ENCODE results near the gene FAM151A. TPM values are rescaled to one million over a fixed set of nuclear protein-coding genes. Genes with fewer than 3 reads are reported as not detected.

FAM151A gene
- not detected for total RNA-seq

GRCh38 chr1:54623216-54624007 lies at the start of gene FAM151A:
Gene FAM151A, minus strand, starts transcription at chr1:54623525. Its CDS starts 130 bp downstream, at chr1:54623395.
- H3K27me3 ChIP-seq (ENCODE audit: insufficient read depth, low read length): no peaks in the 10 kb centered on the region
- no peaks in the 10 kb centered on the region for H3K9me3 ChIP-seq (ENCODE audit: low read depth, low read length)
- no peak within 1 kb of the TSS for H3K4me3 ChIP-seq (ENCODE audit: low read length)
- no peaks in the 10 kb centered on the region for H3K4me1 ChIP-seq (ENCODE audit: insufficient read depth, low read length)

GRCh38 chr1:54671985-54672608 lies 48.8 kb upstream of the FAM151A start:
- Histone ChIP-seq H3K4me3 (ENCODE audit: low read length) (no peak overlapping the region), H3K4me1 (ENCODE audit: insufficient read depth, low read length) (no peaks in the 10 kb centered on the region), H3K27me3 (ENCODE audit: insufficient read depth, low read length) (no peaks in the 10 kb centered on the region), H3K9me3 (ENCODE audit: low read depth, low read length) (no peaks in the 10 kb centered on the region)

GRCh38 chr1:54668567-54668966 lies 45.2 kb upstream of the FAM151A start:
- Histone ChIP-seq H3K4me3 (ENCODE audit: low read length) (no peak overlapping the region), H3K9me3 (ENCODE audit: low read depth, low read length) (no peaks in the 10 kb centered on the region), H3K27me3 (ENCODE audit: insufficient read depth, low read length) (no peaks in the 10 kb centered on the region), H3K4me1 (ENCODE audit: insufficient read depth, low read length) (no peaks in the 10 kb centered on the region)

- H3K4me1 ChIP-seq (ENCODE audit: insufficient read depth, low read length): no peaks in the 10 kb centered on the region
- no peaks in the 10 kb centered on the region for H3K27me3 ChIP-seq (ENCODE audit: insufficient read depth, low read length)
- no peak overlapping the region for H3K4me3 ChIP-seq (ENCODE audit: low read length)
- H3K9me3 ChIP-seq (ENCODE audit: low read depth, low read length): no peaks in the 10 kb centered on the region
Measured at GRCh38 chr1:54667797-54668196, 44.5 kb upstream of the FAM151A start.

- H3K27me3 ChIP-seq (ENCODE audit: insufficient read depth, low read length): no peaks in the 10 kb centered on the region
- no peak overlapping the region for H3K4me3 ChIP-seq (ENCODE audit: low read length)
- H3K9me3 ChIP-seq (ENCODE audit: low read depth, low read length): no peaks in the 10 kb centered on the region
- no peaks in the 10 kb centered on the region for H3K4me1 ChIP-seq (ENCODE audit: insufficient read depth, low read length)
Measured at GRCh38 chr1:54666333-54666732, 43.0 kb upstream of the FAM151A start.

GRCh38 chr1:54665852-54666251 lies 42.5 kb upstream of the FAM151A start:
- H3K27me3 ChIP-seq (ENCODE audit: insufficient read depth, low read length): no peaks in the 10 kb centered on the region
- H3K9me3 ChIP-seq (ENCODE audit: low read depth, low read length): no peaks in the 10 kb centered on the region
- no peak overlapping the region for H3K4me3 ChIP-seq (ENCODE audit: low read length)
- H3K4me1 ChIP-seq (ENCODE audit: insufficient read depth, low read length): no peaks in the 10 kb centered on the region

- Histone ChIP-seq H3K9me3 (ENCODE audit: low read depth, low read length) (no peaks in the 10 kb centered on the region), H3K4me3 (ENCODE audit: low read length) (no peak overlapping the region), H3K27me3 (ENCODE audit: insufficient read depth, low read length) (no peaks in the 10 kb centered on the region), H3K4me1 (ENCODE audit: insufficient read depth, low read length) (no peaks in the 10 kb centered on the region)
Measured at GRCh38 chr1:54664364-54664763, 41.0 kb upstream of the FAM151A start.

GRCh38 chr1:54663725-54664124 lies 40.4 kb upstream of the FAM151A start:
- no peak overlapping the region for H3K4me3 ChIP-seq (ENCODE audit: low read length)
- no peaks in the 10 kb centered on the region for H3K27me3 ChIP-seq (ENCODE audit: insufficient read depth, low read length)
- no peaks in the 10 kb centered on the region for H3K4me1 ChIP-seq (ENCODE audit: insufficient read depth, low read length)
- no peaks in the 10 kb centered on the region for H3K9me3 ChIP-seq (ENCODE audit: low read depth, low read length)

GRCh38 chr1:54658164-54658913 lies 35.0 kb upstream of the FAM151A start:
- Histone ChIP-seq H3K4me1 (ENCODE audit: insufficient read depth, low read length) (no peaks in the 10 kb centered on the region), H3K9me3 (ENCODE audit: low read depth, low read length) (peaks cover 7% of the 10 kb centered on the region), H3K27me3 (ENCODE audit: insufficient read depth, low read length) (no peaks in the 10 kb centered on the region), H3K4me3 (ENCODE audit: low read length) (no peak overlapping the region)

GRCh38 chr1:54653036-54653435 lies 29.7 kb upstream of the FAM151A start:
- Histone ChIP-seq H3K27me3 (ENCODE audit: insufficient read depth, low read length) (no peaks in the 10 kb centered on the region), H3K4me3 (ENCODE audit: low read length) (no peak overlapping the region), H3K4me1 (ENCODE audit: insufficient read depth, low read length) (peaks cover 17% of the 10 kb centered on the region), H3K9me3 (ENCODE audit: low read depth, low read length) (peaks cover 1% of the 10 kb centered on the region)

GRCh38 chr1:54652168-54652567 lies 28.8 kb upstream of the FAM151A start:
- H3K4me3 ChIP-seq (ENCODE audit: low read length): no peak overlapping the region
- no peaks in the 10 kb centered on the region for H3K27me3 ChIP-seq (ENCODE audit: insufficient read depth, low read length)
- H3K9me3 ChIP-seq (ENCODE audit: low read depth, low read length): no peaks in the 10 kb centered on the region

GRCh38 chr1:54651608-54652007 lies 28.3 kb upstream of the FAM151A start:
- no peaks in the 10 kb centered on the region for H3K27me3 ChIP-seq (ENCODE audit: insufficient read depth, low read length)
- no peak overlapping the region for H3K4me3 ChIP-seq (ENCODE audit: low read length)
- H3K4me1 ChIP-seq (ENCODE audit: insufficient read depth, low read length): peaks cover 17% of the 10 kb centered on the region
- H3K9me3 ChIP-seq (ENCODE audit: low read depth, low read length): no peaks in the 10 kb centered on the region

More at GRCh38 chr1:54652168-54652567, 28.8 kb upstream of the FAM151A start:
- H3K4me1 ChIP-seq (ENCODE audit: insufficient read depth, low read length): peaks cover 17% of the 10 kb centered on the region

- no peak overlapping the region for H3K4me3 ChIP-seq (ENCODE audit: low read length)
- H3K4me1 ChIP-seq (ENCODE audit: insufficient read depth, low read length): peaks cover 17% of the 10 kb centered on the region
- no peaks in the 10 kb centered on the region for H3K9me3 ChIP-seq (ENCODE audit: low read depth, low read length)
- no peaks in the 10 kb centered on the region for H3K27me3 ChIP-seq (ENCODE audit: insufficient read depth, low read length)
Measured at GRCh38 chr1:54650417-54650816, 27.1 kb upstream of the FAM151A start.

GRCh38 chr1:54649921-54650320 lies 26.6 kb upstream of the FAM151A start:
- Histone ChIP-seq H3K27me3 (ENCODE audit: insufficient read depth, low read length) (no peaks in the 10 kb centered on the region), H3K4me3 (ENCODE audit: low read length) (no peak overlapping the region), H3K4me1 (ENCODE audit: insufficient read depth, low read length) (peaks cover 17% of the 10 kb centered on the region), H3K9me3 (ENCODE audit: low read depth, low read length) (no peaks in the 10 kb centered on the region)

Measured in mononuclear cell (primary cell).